G401.6 (cell line): ENCODE data around the gene SIGLEC10.

Experiments used
- FAIRE-seq: peaks from 2 replicates; lab custom pipeline; 2012; peaks lifted over from hg19 to GRCh38; lab: Jason Lieb, UNC

Gene SIGLEC10

GRCh38 chr19:51392701-51393100 lies 24.7 kb downstream of the SIGLEC10 start:
- no peak for FAIRE-seq

- no peak for FAIRE-seq
These were observed 26.3 kb downstream of the SIGLEC10 start for GRCh38 chr19:51391073-51391611.

- FAIRE-seq: no peak
These were observed 28.3 kb downstream of the SIGLEC10 start for GRCh38 chr19:51389143-51389542.

GRCh38 chr19:51387924-51388389 lies 29.5 kb downstream of the SIGLEC10 start, which contains the start of gene LIM2:
LIM2 (minus strand) TSS chr19:51387974; CDS start chr19:51387443, 531 bp downstream.
- FAIRE-seq: no peak

- FAIRE-seq: no peak
These were observed 30.4 kb downstream of the SIGLEC10 start for GRCh38 chr19:51386882-51387520.

- no peak for FAIRE-seq
These were observed 35.4 kb downstream of the SIGLEC10 start for GRCh38 chr19:51382004-51382403.

- no peak for FAIRE-seq
These were observed 37.1 kb downstream of the SIGLEC10 start for GRCh38 chr19:51380379-51380778.

- FAIRE-seq: no peak
These were observed 40.0 kb downstream of the SIGLEC10 start for GRCh38 chr19:51377422-51377821.

GRCh38 chr19:51375504-51376221 lies 41.8 kb downstream of the SIGLEC10 start:
- no peak for FAIRE-seq

GRCh38 chr19:51372649-51373504 lies 44.6 kb downstream of the SIGLEC10 start, which contains the start of gene NKG7:
NKG7 (minus strand) TSS chr19:51372654; CDS start chr19:51372535, 119 bp downstream.
- FAIRE-seq: no peak

GRCh38 chr19:51372021-51372648 lies 45.3 kb downstream of the SIGLEC10 start:
- FAIRE-seq: no peak

GRCh38 chr19:51371186-51371690 lies 46.2 kb downstream of the SIGLEC10 start:
- FAIRE-seq: no peak

GRCh38 chr19:51370230-51370629 lies 47.2 kb downstream of the SIGLEC10 start:
- FAIRE-seq: no peak

- no peak for FAIRE-seq
These were observed 48.8 kb downstream of the SIGLEC10 start, which contains the start of gene CLDND2 for GRCh38 chr19:51368366-51369282. CLDND2 (minus strand) TSS chr19:51369003; CDS start chr19:51368577, 426 bp downstream.

GRCh38 chr19:51367565-51368365 lies 49.7 kb downstream of the SIGLEC10 start:
- FAIRE-seq: peak; percentile 98

- no peak for FAIRE-seq
These were observed 50.2 kb downstream of the SIGLEC10 start for GRCh38 chr19:51367255-51367564.

- peak; percentile 85 for FAIRE-seq
These were observed 50.8 kb downstream of the SIGLEC10 start for GRCh38 chr19:51366389-51367254.

- no peak for FAIRE-seq
These were observed 51.5 kb downstream of the SIGLEC10 start, which contains the start of gene ETFB for GRCh38 chr19:51365965-51366388. ETFB (minus strand) TSS chr19:51366388; CDS start chr19:51366326, 62 bp downstream.
